Brain microvascular endothelial cell (primary cell): ENCODE data around the gene GRWD1.

ENCODE experiments used
- DNase-seq: peaks from one replicate; pipeline ENCODE4 v3.0.0-alpha.2; 2020
- H3K27ac ChIP-seq: fragments of 250-450 bp; sonication (Bioruptor Pico); 2 replicates; pipeline ENCODE4 v1.5.1; 2020; ENCODE audit warnings: mild to moderate bottlenecking, moderate library complexity
- H3K27me3 ChIP-seq: fragments of 250-450 bp; sonication (Bioruptor Pico); replicated peaks from 2 replicates; pipeline ENCODE4 v1.5.1; 2020; ENCODE audit warnings: mild to moderate bottlenecking
- H3K36me3 ChIP-seq: fragments of 250-450 bp; sonication (Bioruptor Pico); replicated peaks from 2 replicates; pipeline ENCODE4 v1.5.1; 2020; ENCODE audit warnings: mild to moderate bottlenecking
- H3K4me3 ChIP-seq: 2 replicates; pipeline ENCODE4 v1.5.1; 2011; ENCODE audit warnings: low read depth, mild to moderate bottlenecking, control low read depth, low read length, moderate library complexity
- CTCF ChIP-seq: IDR thresholded peaks from 2 replicates; pipeline ENCODE4 v1.5.1; 2011; ENCODE audit warnings: low read depth, mild to moderate bottlenecking, moderate library complexity, low read length, control low read depth, inconsistent platforms; ENCODE audit errors: missing control alignments
- in situ Hi-C: cut with HindIII; loops from 2 replicates; pipeline ENCODE4 v1.10.0; 2017; ENCODE audit warnings: low sequenced_read_pairs, low pct_ligation_motif_present

GRWD1 gene

GRCh38 chr19:48398375-48399235 is 47.2 kb upstream of the GRWD1 start:
- peak; percentile 63 for DNase-seq
- Histone ChIP-seq H3K36me3 (no peaks in the 10 kb centered on the region), H3K4me3 (peak overlapping the region; percentile 59), H3K27me3 (peaks cover 8% of the 10 kb centered on the region), H3K27ac (peak overlapping the region; percentile 39)
- in situ Hi-C loops, result no loop called here
- no peak for TF ChIP-seq CTCF

GRCh38 chr19:48400018-48400742 is 45.6 kb upstream of the GRWD1 start:
- no peaks in the 10 kb centered on the region for H3K27me3 ChIP-seq
- peak; percentile 88 for DNase-seq
- no peak overlapping the region for H3K4me3 ChIP-seq
- TF ChIP-seq CTCF, result no peak
- in situ Hi-C loops, result no loop called here
- no peaks in the 10 kb centered on the region for H3K36me3 ChIP-seq
- H3K27ac ChIP-seq, result peak overlapping the region; percentile 48

- Histone ChIP-seq H3K27me3 (no peaks in the 10 kb centered on the region), H3K36me3 (no peaks in the 10 kb centered on the region), H3K4me3 (no peak overlapping the region), H3K27ac (no peak overlapping the region)
- no peak for DNase-seq
- no peak for TF ChIP-seq CTCF
- in situ Hi-C loops, result no loop called here
Measured at GRCh38 chr19:48401287-48401686, 44.5 kb upstream of the GRWD1 start.

GRCh38 chr19:48403606-48404005 is 42.2 kb upstream of the GRWD1 start:
- TF ChIP-seq CTCF, result no peak
- H3K27me3 ChIP-seq, result no peaks in the 10 kb centered on the region
- DNase-seq, result peak; percentile 75
- H3K4me3 ChIP-seq, result no peak overlapping the region
- no peak overlapping the region for H3K27ac ChIP-seq
- in situ Hi-C loops, result no loop called here
- no peaks in the 10 kb centered on the region for H3K36me3 ChIP-seq

- no peaks in the 10 kb centered on the region for H3K36me3 ChIP-seq
- H3K27ac ChIP-seq, result no peak overlapping the region
- H3K4me3 ChIP-seq, result no peak overlapping the region
- no peak for DNase-seq
- in situ Hi-C loops, result no loop called here
- no peaks in the 10 kb centered on the region for H3K27me3 ChIP-seq
- no peak for TF ChIP-seq CTCF
Measured at GRCh38 chr19:48405010-48405659, 40.6 kb upstream of the GRWD1 start.
